Thyroid gland (tissue), 4 donors: ENCODE data around the gene CACNA2D3.

Experiments
- POLR2A ChIP-seq, 2 donors: fragments of 450-650 bp; IDR thresholded peaks; one replicate each; pipeline ENCODE4 v1.6.1; 2017; ENCODE audit warnings: antibody characterized with exemption in 2 of 2, mild to moderate bottlenecking in 2 of 2, moderate library complexity in 1 of 2
- TF ChIP-seq, protein P1 (sequence below), 6 experiments: fragments of 200-600 bp in 3 of 6; fragments of 450-650 bp in 3 of 6; sonication (generic) in 3 of 6; IDR thresholded peaks; one replicate each; pipeline ENCODE4 v1.5.1; 2016 to 2019; ENCODE audit warnings: antibody characterized with exemption in 6 of 6, mild to moderate bottlenecking in 2 of 6, inconsistent platforms in 1 of 6, moderate library complexity in 1 of 6

DNA sequence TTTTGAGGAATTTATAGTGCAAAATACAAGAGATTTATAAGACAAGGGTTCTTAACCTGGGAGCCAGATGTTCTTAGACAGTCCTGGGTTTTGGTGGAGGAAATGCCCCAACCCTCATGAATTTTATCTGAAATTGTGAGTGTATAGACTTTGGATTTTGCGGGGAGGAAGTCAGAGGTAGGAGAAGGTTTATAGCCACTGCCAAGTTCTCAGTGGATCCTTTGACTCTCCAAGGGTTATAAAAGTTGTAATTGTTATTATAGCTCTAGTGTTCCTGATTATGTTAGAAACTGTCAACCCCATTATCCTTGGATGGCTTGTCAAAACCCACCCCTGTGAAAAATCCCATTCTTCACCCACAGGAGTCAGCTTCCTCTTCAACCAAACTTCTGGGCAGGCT lies 621.9 kb downstream of the CACNA2D3 start:
- TF ChIP-seq, protein P1, sequence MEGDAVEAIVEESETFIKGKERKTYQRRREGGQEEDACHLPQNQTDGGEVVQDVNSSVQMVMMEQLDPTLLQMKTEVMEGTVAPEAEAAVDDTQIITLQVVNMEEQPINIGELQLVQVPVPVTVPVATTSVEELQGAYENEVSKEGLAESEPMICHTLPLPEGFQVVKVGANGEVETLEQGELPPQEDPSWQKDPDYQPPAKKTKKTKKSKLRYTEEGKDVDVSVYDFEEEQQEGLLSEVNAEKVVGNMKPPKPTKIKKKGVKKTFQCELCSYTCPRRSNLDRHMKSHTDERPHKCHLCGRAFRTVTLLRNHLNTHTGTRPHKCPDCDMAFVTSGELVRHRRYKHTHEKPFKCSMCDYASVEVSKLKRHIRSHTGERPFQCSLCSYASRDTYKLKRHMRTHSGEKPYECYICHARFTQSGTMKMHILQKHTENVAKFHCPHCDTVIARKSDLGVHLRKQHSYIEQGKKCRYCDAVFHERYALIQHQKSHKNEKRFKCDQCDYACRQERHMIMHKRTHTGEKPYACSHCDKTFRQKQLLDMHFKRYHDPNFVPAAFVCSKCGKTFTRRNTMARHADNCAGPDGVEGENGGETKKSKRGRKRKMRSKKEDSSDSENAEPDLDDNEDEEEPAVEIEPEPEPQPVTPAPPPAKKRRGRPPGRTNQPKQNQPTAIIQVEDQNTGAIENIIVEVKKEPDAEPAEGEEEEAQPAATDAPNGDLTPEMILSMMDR (IDR thresholded peaks at IDR 0.05), result no peak
- TF ChIP-seq POLR2A (IDR thresholded peaks at IDR 0.05), result no peak
